Gastrocnemius medialis (tissue), 4 donors: ENCODE results near the gene AZIN2. TPM values are rescaled to one million over a fixed set of nuclear protein-coding genes. Genes with fewer than 3 reads are reported as not detected.

Source experiments
- ATAC-seq, 2 donors: fragments of 150-250 bp; one replicate each; pipeline ENCODE4 v1.9.1; 2016
- DNase-seq, 2 donors: peaks; one replicate each; pipeline ENCODE4 v3.0.0-alpha.2; 2019
- H3K27ac ChIP-seq, 4 donors: fragments of 200-600 bp; sonication (generic); 1 replicate in 1 of 4; 2 replicates in 3 of 4; pipeline ENCODE4 v1.5.1; 2016 to 2018; ENCODE audit warnings: mild to moderate bottlenecking in 2 of 4, moderate library complexity in 1 of 4
- H3K27me3 ChIP-seq, 3 donors: fragments of 200-600 bp; sonication (generic) in 2 of 3; 1 replicate in 1 of 3; 2 replicates in 2 of 3; pipeline versions ENCODE4 v1.5.1 to v1.6.0; 2016 to 2019; ENCODE audit warnings: mild to moderate bottlenecking in 1 of 3, moderate library complexity in 1 of 3
- H3K36me3 ChIP-seq, 2 donors: fragments of 200-600 bp; sonication (generic) in 1 of 2; one replicate each; pipeline ENCODE4 v1.5.1; 2017 to 2018
- H3K4me1 ChIP-seq, 2 donors: fragments of 200-600 bp; sonication (generic) in 1 of 2; one replicate each; pipeline ENCODE4 v1.5.1; 2016 to 2017; ENCODE audit warnings: mild to moderate bottlenecking in 2 of 2
- H3K4me3 ChIP-seq, 4 donors: fragments of 200-600 bp; sonication (generic) in 3 of 4; 1 replicate in 1 of 4; 2 replicates in 3 of 4; pipeline ENCODE4 v1.5.1; 2016 to 2019; ENCODE audit warnings: mild to moderate bottlenecking in 2 of 4
- H3K9me3 ChIP-seq, 3 donors: fragments of 200-600 bp; sonication (generic) in 2 of 3; 1 replicate in 1 of 3; 2 replicates in 2 of 3; pipeline ENCODE4 v1.5.1; 2016 to 2019
- CTCF ChIP-seq, 5 experiments: fragments of 450-650 bp in 3 of 5; fragments of 200-600 bp in 2 of 5; sonication (generic) in 2 of 5; IDR thresholded peaks in 4 of 5; conservative IDR thresholded peaks in 1 of 5; 1 replicate in 4 of 5; 2 replicates in 1 of 5; pipeline ENCODE4 v1.5.1; 2016 to 2019; ENCODE audit warnings: antibody characterized with exemption in 5 of 5, mild to moderate bottlenecking in 3 of 5, moderate library complexity in 3 of 5
- POLR2A ChIP-seq, 2 donors: fragments of 450-650 bp; IDR thresholded peaks; one replicate each; pipeline ENCODE4 v1.6.1; 2017; ENCODE audit warnings: antibody characterized with exemption in 2 of 2, mild to moderate bottlenecking in 2 of 2, moderate library complexity in 2 of 2
- in situ Hi-C, 4 donors: fragments of 200-750 bp; cut with MboI; loops; one replicate each; pipeline versions ENCODE4 v1.15.0 to v1.8.0; 2017; ENCODE audit warnings: low sequenced_read_pairs in 4 of 4
- intact Hi-C: fragments of 100-400 bp; cut with DNase I; formaldehyde crosslinking; loops from one replicate; pipeline ENCODE4 v1.15.1; 2023; ENCODE audit warnings: low total_unique reads
- total RNA-seq, 4 donors: library from RNA; depleted of rRNA; stranded (reverse); fragments of >200 nt; gene quantifications; one replicate each; pipeline versions ENCODE4 v1.1.0 to v1.2.3, GENCODE V29; 2016

The AZIN2 gene
- 1 to 10 TPM in 3 of 4 donors, under 1 TPM in 1; 0.52 to 3.1 (median 1.2) TPM for total RNA-seq

GRCh38 chr1:33080885-33081553, at the start of gene AZIN2:
AZIN2 (plus strand) TSS chr1:33081153; CDS start chr1:33082250, 1,097 bp downstream.
- DNase-seq (peak; percentile 93 to 94), ATAC-seq (peak; percentile 97 to 99)
- no peaks in the 10 kb centered on the region for H3K27me3 ChIP-seq
- TF ChIP-seq POLR2A (IDR thresholded peaks at IDR 0.05), result peak; percentile 57 to 88
- no peak for TF ChIP-seq CTCF (IDR thresholded peaks at IDR 0.05 in 4 of 5, conservative IDR thresholded peaks at IDR 0.05 in 1 of 5)
- H3K4me3 ChIP-seq, result peak within 1 kb of the TSS; percentile 63 to 80 (median 68)
- H3K36me3 ChIP-seq, result no peaks in the 10 kb centered on the region
- peak within 1 kb of the TSS in 3 of 4 donors; percentile 36 to 66 (median 57) for H3K27ac ChIP-seq
- no peaks in the 10 kb centered on the region for H3K9me3 ChIP-seq
- H3K4me1 ChIP-seq, result peaks cover 13 to 18% of the 10 kb centered on the region in 2 donors
- intact Hi-C loops, result loop anchor here (2.0 to 10.0 kb wide), 2 partner anchors 26 to 376 kb away; partner anchors contain the start of gene SYNC
- in situ Hi-C loops, result loop anchor here in 2 of 4 donors (5.0 to 10.0 kb wide), 2 partner anchors 144 to 146 kb away; no protein-coding TSS in a partner anchor

DNA sequence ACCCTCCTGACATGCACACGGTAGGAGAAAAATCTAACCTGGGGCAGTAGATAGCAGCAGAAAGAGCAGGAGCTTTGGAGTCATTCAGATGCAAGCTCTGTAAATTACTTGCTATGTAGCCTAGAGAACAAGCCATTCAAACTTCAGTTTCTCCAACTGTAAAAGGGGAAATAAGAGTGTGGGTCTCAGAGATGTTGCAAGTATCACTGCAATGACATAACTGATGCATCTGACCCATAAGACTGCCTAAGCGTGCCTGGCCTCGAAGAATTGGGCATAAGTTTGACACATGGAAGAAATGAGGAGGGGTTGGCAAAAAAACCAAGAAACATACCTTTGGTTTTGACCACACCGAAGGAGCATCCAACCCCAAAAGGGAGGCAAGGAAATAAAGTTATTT, 49.4 kb upstream of the AZIN2 start:
- H3K9me3 ChIP-seq, result no peaks in the 10 kb centered on the region
- intact Hi-C loops, result loop anchor here (5.0 kb wide), 1 partner anchor 316 kb away; no protein-coding TSS in a partner anchor
- peaks cover 88 to 89% of the 10 kb centered on the region in 2 donors for H3K4me1 ChIP-seq
- ATAC-seq, result no peak
- H3K36me3 ChIP-seq, result peaks cover 0 to 4% of the 10 kb centered on the region in 2 donors
- H3K4me3 ChIP-seq, result peak overlapping the region in 1 of 4 donors; percentile 35
- H3K27me3 ChIP-seq, result no peaks in the 10 kb centered on the region
- in situ Hi-C loops, result no loop called here
- H3K27ac ChIP-seq, result peak overlapping the region; percentile 87 to 98 (median 96)
- DNase-seq, result no peak
- TF ChIP-seq CTCF (IDR thresholded peaks at IDR 0.05 in 4 of 5, conservative IDR thresholded peaks at IDR 0.05 in 1 of 5) (no peak), POLR2A (IDR thresholded peaks at IDR 0.05) (no peak)

DNA sequence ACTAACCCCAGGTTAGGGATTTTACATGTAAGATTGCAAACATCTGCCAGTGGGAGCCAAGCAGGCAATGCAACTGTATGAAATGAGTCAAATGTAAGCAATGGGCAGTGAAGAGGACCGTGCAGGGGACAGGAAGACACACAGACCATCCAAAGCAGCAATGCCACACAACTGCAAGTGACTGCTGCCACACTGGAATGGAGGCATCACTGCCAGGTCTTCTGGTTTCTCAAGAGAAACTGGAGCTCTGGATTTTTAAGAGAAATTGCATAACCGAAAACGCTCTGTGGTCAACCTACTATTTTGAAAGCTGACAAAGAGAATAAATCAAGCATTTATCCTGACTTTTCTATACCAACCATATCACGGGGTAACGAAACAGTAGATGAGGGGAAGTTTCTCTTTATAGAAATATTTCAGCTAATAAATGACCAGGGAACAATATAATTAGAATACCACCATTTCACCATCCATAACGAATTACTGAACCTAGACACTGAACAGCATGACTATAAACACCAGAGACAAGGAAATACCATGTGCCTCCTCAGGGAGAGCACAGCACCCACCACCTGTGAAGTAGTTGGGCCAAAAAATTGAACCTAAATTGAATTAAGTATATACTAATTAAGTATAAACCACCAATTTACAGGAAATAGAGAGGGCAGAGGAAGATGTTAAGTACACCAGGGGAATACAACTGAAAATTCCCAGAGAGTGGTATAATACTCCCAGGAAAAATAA, 48.7 kb upstream of the AZIN2 start:
- TF ChIP-seq CTCF (IDR thresholded peaks at IDR 0.05 in 4 of 5, conservative IDR thresholded peaks at IDR 0.05 in 1 of 5) (no peak), POLR2A (IDR thresholded peaks at IDR 0.05) (no peak)
- H3K27me3 ChIP-seq, result no peaks in the 10 kb centered on the region
- peak; percentile 69 to 80 for DNase-seq
- in situ Hi-C loops, result no loop called here
- no peaks in the 10 kb centered on the region for H3K9me3 ChIP-seq
- intact Hi-C loops, result loop anchor here (5.0 kb wide), 1 partner anchor 315 kb away; no protein-coding TSS in a partner anchor
- peak; percentile 50 to 61 for ATAC-seq
- peak overlapping the region; percentile 87 to 98 (median 96) for H3K27ac ChIP-seq
- peaks cover 0 to 4% of the 10 kb centered on the region in 2 donors for H3K36me3 ChIP-seq
- H3K4me1 ChIP-seq, result peaks cover 83 to 85% of the 10 kb centered on the region in 2 donors
- peak overlapping the region in 1 of 4 donors; percentile 35 for H3K4me3 ChIP-seq

- peak; percentile 47 to 52 for ATAC-seq
- in situ Hi-C loops (no loop called here), intact Hi-C loops (loop anchor here (1.0 to 5.0 kb wide), 3 partner anchors 19 to 301 kb away; partner anchors contain the start of gene RNF19B)
- Histone ChIP-seq H3K27me3 (no peaks in the 10 kb centered on the region), H3K4me3 (peak overlapping the region; percentile 78 to 99 (median 94)), H3K4me1 (peaks cover 49 to 53% of the 10 kb centered on the region in 2 donors), H3K36me3 (peaks cover 0 to 4% of the 10 kb centered on the region in 2 donors), H3K9me3 (no peaks in the 10 kb centered on the region), H3K27ac (peak overlapping the region; percentile 95 to 99 (median 98))
- TF ChIP-seq CTCF (IDR thresholded peaks at IDR 0.05 in 4 of 5, conservative IDR thresholded peaks at IDR 0.05 in 1 of 5), result no peak
- no peak for TF ChIP-seq POLR2A (IDR thresholded peaks at IDR 0.05)
- DNase-seq, result peak in 1 of 2 donors; percentile 51
Measured at GRCh38 chr1:33036051-33036525, 44.9 kb upstream of the AZIN2 start.
